ENCODE results near the gene GOT2.
"Not testable (repeated sequence)": the region's sequence is repeated elsewhere in the genome, so short reads cannot be mapped to it uniquely, and the experiment has no call there.

Gene GOT2

DNA sequence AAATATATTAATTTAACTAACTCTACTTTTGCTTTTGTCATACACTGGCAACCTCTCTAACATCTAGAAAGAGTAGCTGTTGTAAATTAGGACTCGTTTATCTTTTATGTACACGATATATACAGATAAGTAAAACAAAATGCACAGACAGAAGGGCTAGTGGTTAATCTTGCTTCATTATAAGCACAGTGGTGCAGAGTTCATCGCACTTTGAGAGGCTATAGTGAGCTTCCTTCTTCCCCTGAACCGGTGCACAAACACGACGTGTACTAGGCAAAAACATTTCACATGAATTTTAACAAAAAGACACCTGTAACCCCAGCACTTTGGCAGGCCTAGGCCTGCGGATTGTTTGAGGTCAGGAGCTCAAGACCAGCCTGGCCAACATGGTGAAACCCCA, 10.4 kb upstream of the GOT2 start:
- no peak for DNase-seq (ENCODE audit: low read depth, low spot score)
- Histone ChIP-seq H3K9me3 (ENCODE audit: low read depth, low read length) (no peaks in the 10 kb centered on the region), H3K9ac (ENCODE audit: insufficient read length) (no peak overlapping the region), H3K27ac (no peak overlapping the region), H3K36me3 (ENCODE audit: insufficient read depth, low read length) (no peaks in the 10 kb centered on the region), H3K4me3 (no peak overlapping the region)
- TF ChIP-seq FOXP2 (optimal IDR thresholded peaks at IDR 0.05; ENCODE audit: control extremely low read depth, extremely low read length, insufficient read depth), result no peak
- no peak for TF ChIP-seq POLR2AphosphoS5 (IDR thresholded peaks at IDR 0.05; ENCODE audit: borderline replicate concordance, low read depth, low read length)
- no peak for TF ChIP-seq EZH2 (IDR thresholded peaks at IDR 0.05)

DNA sequence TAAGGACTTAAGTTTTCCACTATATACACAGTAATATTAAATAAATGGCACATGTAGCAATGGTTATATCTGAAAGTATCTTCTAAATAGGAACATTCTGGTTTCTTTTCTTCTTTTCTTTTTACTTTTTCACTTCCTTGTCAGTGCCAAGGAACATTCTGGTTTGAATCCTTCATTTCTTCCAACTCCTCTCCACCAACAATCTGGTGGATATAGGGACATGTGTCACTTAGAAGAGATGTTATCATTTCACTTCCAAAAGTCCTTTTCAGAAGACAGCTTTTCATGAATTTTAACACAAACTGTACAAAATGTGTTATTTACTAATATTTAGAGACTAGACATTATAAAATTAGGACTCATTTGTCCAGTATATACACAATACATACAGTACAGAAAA, 7.9 kb upstream of the GOT2 start:
- TF ChIP-seq POLR2AphosphoS5 (IDR thresholded peaks at IDR 0.05; ENCODE audit: borderline replicate concordance, low read depth, low read length) (no peak), EZH2 (IDR thresholded peaks at IDR 0.05) (no peak), FOXP2 (optimal IDR thresholded peaks at IDR 0.05; ENCODE audit: control extremely low read depth, extremely low read length, insufficient read depth) (no peak)
- no peak overlapping the region for H3K9ac ChIP-seq (ENCODE audit: insufficient read length)

GRCh38 chr16:58741166-58741565, 7.0 kb upstream of the GOT2 start:
- TF ChIP-seq FOXP2 (optimal IDR thresholded peaks at IDR 0.05; ENCODE audit: control extremely low read depth, extremely low read length, insufficient read depth), result no peak
- no peak for TF ChIP-seq EZH2 (IDR thresholded peaks at IDR 0.05)
- no peak for TF ChIP-seq POLR2AphosphoS5 (IDR thresholded peaks at IDR 0.05; ENCODE audit: borderline replicate concordance, low read depth, low read length)
- no peak overlapping the region for H3K27ac ChIP-seq
- H3K9ac ChIP-seq (ENCODE audit: insufficient read length), result no peak overlapping the region
- no peaks in the 10 kb centered on the region for H3K9me3 ChIP-seq (ENCODE audit: low read depth, low read length)
- no peaks in the 10 kb centered on the region for H3K36me3 ChIP-seq (ENCODE audit: insufficient read depth, low read length)
- no peak for DNase-seq (ENCODE audit: low read depth, low spot score)
- no peak overlapping the region for H3K4me3 ChIP-seq

More for the DNA sequence above, 7.9 kb upstream of the GOT2 start:
- DNase-seq (ENCODE audit: low read depth, low spot score), result no peak
- H3K9me3 ChIP-seq (ENCODE audit: low read depth, low read length), result no peaks in the 10 kb centered on the region
- H3K4me3 ChIP-seq, result no peak overlapping the region
- H3K27ac ChIP-seq, result no peak overlapping the region
- no peaks in the 10 kb centered on the region for H3K36me3 ChIP-seq (ENCODE audit: insufficient read depth, low read length)

DNA sequence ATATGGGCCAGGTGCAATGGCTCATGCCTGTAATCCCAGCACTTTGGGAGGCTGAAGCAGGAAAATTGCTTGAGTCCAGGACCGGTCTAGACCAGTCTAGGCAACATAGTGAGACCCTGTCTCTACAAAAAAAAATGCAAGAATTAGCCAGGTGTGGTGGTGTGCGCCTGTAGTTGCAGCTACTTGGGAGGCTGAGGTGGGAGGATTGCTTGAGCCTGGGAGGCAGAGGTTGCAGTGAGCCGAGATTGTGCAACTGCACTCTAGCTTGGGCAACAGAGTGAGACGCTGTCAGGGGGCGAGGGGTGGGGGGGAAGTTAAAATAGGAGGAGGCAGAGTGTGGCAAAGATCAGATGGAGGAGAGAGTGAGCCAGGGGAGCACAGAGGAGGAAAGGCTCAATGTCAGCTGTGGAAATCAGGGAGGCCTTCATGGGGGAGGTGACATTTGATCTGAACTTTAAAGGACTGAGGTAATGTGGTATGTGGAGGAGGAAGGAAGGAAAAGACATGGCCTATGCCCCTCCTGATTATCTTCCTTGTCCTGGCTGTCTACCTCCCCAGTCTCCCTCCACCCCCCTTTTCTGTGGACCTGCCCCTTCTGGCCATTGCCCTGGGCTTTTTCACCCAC, 4.7 kb upstream of the GOT2 start:
- H3K27ac ChIP-seq, result no peak overlapping the region
- H3K9me3 ChIP-seq (ENCODE audit: low read depth, low read length), result no peaks in the 10 kb centered on the region
- no peak for DNase-seq (ENCODE audit: low read depth, low spot score)
- H3K36me3 ChIP-seq (ENCODE audit: insufficient read depth, low read length), result no peaks in the 10 kb centered on the region
- no peak overlapping the region for H3K4me3 ChIP-seq
- no peak for TF ChIP-seq FOXP2 (optimal IDR thresholded peaks at IDR 0.05; ENCODE audit: control extremely low read depth, extremely low read length, insufficient read depth)
- TF ChIP-seq EZH2 (IDR thresholded peaks at IDR 0.05), result no peak
- TF ChIP-seq POLR2AphosphoS5 (IDR thresholded peaks at IDR 0.05; ENCODE audit: borderline replicate concordance, low read depth, low read length), result no peak
- no peak overlapping the region for H3K9ac ChIP-seq (ENCODE audit: insufficient read length)

DNA sequence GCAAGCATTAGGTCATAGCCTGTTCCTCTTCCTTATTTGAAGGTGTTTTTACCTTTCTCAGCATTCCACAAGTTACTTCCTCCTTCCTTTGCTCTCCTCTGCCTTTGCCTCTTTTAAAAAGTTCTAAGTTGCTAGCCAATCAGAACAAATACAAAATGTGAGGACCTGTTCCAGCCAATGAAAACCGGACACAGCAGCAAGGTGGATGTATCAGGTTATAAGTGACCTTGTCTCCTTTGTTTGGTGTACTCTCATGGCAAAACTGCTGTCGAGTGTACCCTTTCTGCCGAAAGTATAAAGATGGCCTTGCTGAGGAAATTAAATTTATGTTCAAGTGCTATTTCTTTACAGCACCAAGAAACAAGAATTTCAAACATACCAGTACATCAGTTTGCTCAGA, 2.2 kb upstream of the GOT2 start:
- H3K4me3 ChIP-seq; DNase-seq (ENCODE audit: low read depth, low spot score); H3K27ac ChIP-seq; H3K9ac ChIP-seq (ENCODE audit: insufficient read length); H3K36me3 ChIP-seq (ENCODE audit: insufficient read depth, low read length); H3K9me3 ChIP-seq (ENCODE audit: low read depth, low read length): not testable (repeated sequence)

GRCh38 chr16:58734459-58734787, 307 bp upstream of the GOT2 start:
- H3K9ac ChIP-seq (ENCODE audit: insufficient read length), result no peak overlapping the region

GRCh38 chr16:58733248-58733670, 857 bp downstream of the GOT2 start:
- H3K36me3 ChIP-seq (ENCODE audit: insufficient read depth, low read length), result no peaks in the 10 kb centered on the region
- peak overlapping the region; percentile 82 for H3K4me3 ChIP-seq
- peak overlapping the region; percentile 76 for H3K9ac ChIP-seq (ENCODE audit: insufficient read length)
- no peaks in the 10 kb centered on the region for H3K9me3 ChIP-seq (ENCODE audit: low read depth, low read length)
- TF ChIP-seq POLR2AphosphoS5 (IDR thresholded peaks at IDR 0.05; ENCODE audit: borderline replicate concordance, low read depth, low read length) (no peak), FOXP2 (optimal IDR thresholded peaks at IDR 0.05; ENCODE audit: control extremely low read depth, extremely low read length, insufficient read depth) (no peak), EZH2 (IDR thresholded peaks at IDR 0.05) (no peak)
- no peak overlapping the region for H3K27ac ChIP-seq
- no peak for DNase-seq (ENCODE audit: low read depth, low spot score)

More at GRCh38 chr16:58734459-58734787, 307 bp upstream of the GOT2 start:
- TF ChIP-seq POLR2AphosphoS5 (IDR thresholded peaks at IDR 0.05; ENCODE audit: borderline replicate concordance, low read depth, low read length) (no peak), EZH2 (IDR thresholded peaks at IDR 0.05) (no peak), FOXP2 (optimal IDR thresholded peaks at IDR 0.05; ENCODE audit: control extremely low read depth, extremely low read length, insufficient read depth) (no peak)
- no peaks in the 10 kb centered on the region for H3K9me3 ChIP-seq (ENCODE audit: low read depth, low read length)
- H3K36me3 ChIP-seq (ENCODE audit: insufficient read depth, low read length), result no peaks in the 10 kb centered on the region
- no peak for DNase-seq (ENCODE audit: low read depth, low spot score)
- no peak overlapping the region for H3K27ac ChIP-seq
- peak overlapping the region; percentile 82 for H3K4me3 ChIP-seq

DNA sequence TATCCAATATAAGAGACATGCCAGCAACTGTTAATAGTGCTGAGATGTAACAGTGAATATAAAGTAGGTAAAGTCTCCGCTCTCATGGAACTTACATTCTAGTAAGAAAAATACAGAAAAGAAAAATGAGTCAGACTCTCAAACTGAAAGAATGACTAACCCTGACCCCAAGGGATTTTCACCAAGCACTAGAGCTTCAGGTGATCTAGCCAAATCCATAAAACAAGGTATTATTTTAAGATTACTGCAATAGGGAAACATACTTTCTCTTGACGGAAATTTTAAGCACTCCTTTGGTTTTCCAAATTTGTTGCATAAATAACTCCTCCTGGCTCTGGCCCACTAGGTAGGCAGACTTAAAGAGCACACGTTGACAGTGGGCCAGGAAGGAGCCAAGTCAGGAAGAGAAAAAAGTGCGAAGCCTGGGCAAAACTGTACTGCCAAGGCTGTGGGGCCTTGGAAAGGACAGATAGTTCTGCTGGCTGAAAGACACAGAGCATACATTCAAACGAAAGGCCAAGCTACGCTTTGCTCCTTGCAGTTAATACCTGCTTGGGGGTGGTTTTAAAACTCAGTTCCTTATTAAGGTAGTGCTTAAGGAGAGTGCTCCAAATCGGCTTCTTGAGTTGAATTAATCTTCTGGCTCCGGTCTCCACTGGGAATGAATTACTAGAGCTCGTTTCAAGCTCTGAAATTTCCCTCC, 1.4 kb downstream of the GOT2 start:
- no peak for TF ChIP-seq POLR2AphosphoS5 (IDR thresholded peaks at IDR 0.05; ENCODE audit: borderline replicate concordance, low read depth, low read length)
- no peak for TF ChIP-seq FOXP2 (optimal IDR thresholded peaks at IDR 0.05; ENCODE audit: control extremely low read depth, extremely low read length, insufficient read depth)
- TF ChIP-seq EZH2 (IDR thresholded peaks at IDR 0.05), result no peak
- no peaks in the 10 kb centered on the region for H3K36me3 ChIP-seq (ENCODE audit: insufficient read depth, low read length)
- no peak for DNase-seq (ENCODE audit: low read depth, low spot score)
- H3K9ac ChIP-seq (ENCODE audit: insufficient read length), result peak overlapping the region; percentile 76
- no peak overlapping the region for H3K27ac ChIP-seq
- peak overlapping the region; percentile 82 for H3K4me3 ChIP-seq
- H3K9me3 ChIP-seq (ENCODE audit: low read depth, low read length), result no peaks in the 10 kb centered on the region
